Esophagus muscularis mucosa (tissue), 4 donors: ENCODE data around the gene RNF180. TPM values are rescaled to one million over a fixed set of nuclear protein-coding genes. Genes with fewer than 3 reads are reported as not detected.

ENCODE experiments used
- DNase-seq: peaks from one replicate; pipeline ENCODE4 v3.0.0-alpha.2; 2017; ENCODE audit errors: extremely low spot score
- H3K27ac ChIP-seq, 4 donors: fragments of 200-600 bp; sonication (generic); replicated peaks in 1 of 4; 1 replicate in 3 of 4; 2 replicates in 1 of 4; pipeline ENCODE4 v1.5.1; 2016 to 2019; ENCODE audit warnings: mild to moderate bottlenecking in 1 of 4
- H3K27me3 ChIP-seq, 4 donors: fragments of 200-600 bp; sonication (generic); one replicate each; pipeline versions ENCODE4 v1.5.1 to v1.6.0; 2016 to 2019
- H3K36me3 ChIP-seq, 4 donors: fragments of 200-600 bp; sonication (generic); one replicate each; pipeline ENCODE4 v1.5.1; 2016 to 2019
- H3K4me1 ChIP-seq, 4 donors: fragments of 200-600 bp; sonication (generic); one replicate each; pipeline ENCODE4 v1.5.1; 2016 to 2019
- H3K4me3 ChIP-seq, 4 donors: fragments of 200-600 bp; sonication (generic); 1 replicate in 2 of 4; 2 replicates in 2 of 4; pipeline ENCODE4 v1.5.1; 2016 to 2019; ENCODE audit warnings: mild to moderate bottlenecking in 4 of 4, moderate library complexity in 1 of 4
- H3K9me3 ChIP-seq, 4 donors: fragments of 200-600 bp; sonication (generic); 1 replicate in 3 of 4; 2 replicates in 1 of 4; pipeline ENCODE4 v1.5.1; 2016 to 2019
- CTCF ChIP-seq, 3 experiments: fragments of 200-600 bp in 2 of 3; fragments of 450-650 bp in 1 of 3; sonication (generic) in 2 of 3; IDR thresholded peaks; one replicate each; pipeline ENCODE4 v1.5.1; 2017 to 2019; ENCODE audit warnings: antibody characterized with exemption in 3 of 3, mild to moderate bottlenecking in 2 of 3, moderate library complexity in 1 of 3
- EP300 ChIP-seq: sonication (generic); formaldehyde crosslinking; IDR thresholded peaks from one replicate; pipeline ENCODE4 v1.6.1; 2017; ENCODE audit warnings: antibody characterized with exemption
- POLR2A ChIP-seq: fragments of 450-650 bp; IDR thresholded peaks from one replicate; pipeline ENCODE4 v1.6.1; 2017; ENCODE audit warnings: antibody characterized with exemption, moderate library complexity, mild to moderate bottlenecking, low read depth
- POLR2AphosphoS5 ChIP-seq, 2 donors: sonication (generic); formaldehyde crosslinking; IDR thresholded peaks; one replicate each; pipeline ENCODE4 v1.6.1; 2017; ENCODE audit warnings: antibody characterized with exemption in 2 of 2
- WGBS: methylation state at CpG from one replicate; pipeline ENCODE4 v1.1.5; 2018; 5-methylcytosine and 5-hydroxymethylcytosine counted together
- intact Hi-C: fragments of 100-400 bp; cut with DNase I; formaldehyde crosslinking; loops from one replicate; pipeline ENCODE4 v1.15.1; 2023
- total RNA-seq, 4 donors: library from RNA; depleted of rRNA; stranded (reverse); fragments of >200 nt; gene quantifications; one replicate each; pipeline versions ENCODE4 v1.1.0 to v1.2.1, GENCODE V29; 2016

The RNF180 gene
- total RNA-seq, 4 donors from 2014 or later, result 17.9 to 22.4 (median 21.0) TPM

GRCh38 chr5:64181440-64181839, 15.8 kb downstream of the RNF180 start:
- Histone ChIP-seq H3K36me3 (no peaks in the 10 kb centered on the region), H3K27ac (peak overlapping the region in 1 of 4 donors; percentile 4), H3K27me3 (no peaks in the 10 kb centered on the region), H3K4me1 (peaks cover 0 to 28% (median 13%) of the 10 kb centered on the region in 4 donors), H3K9me3 (no peaks in the 10 kb centered on the region), H3K4me3 (no peak overlapping the region)
- no peak for DNase-seq
- 91% methylated on average over 2 of the region's 2 CpGs for WGBS
- intact Hi-C loops, result no loop called here
- no peak for TF ChIP-seq POLR2A
- TF ChIP-seq CTCF (IDR thresholded peaks at IDR 0.05), result no peak
- TF ChIP-seq EP300, result no peak
- no peak for TF ChIP-seq POLR2AphosphoS5 (IDR thresholded peaks at IDR 0.05)

- TF ChIP-seq POLR2AphosphoS5 (IDR thresholded peaks at IDR 0.05), result no peak
- no peak for TF ChIP-seq POLR2A
- TF ChIP-seq CTCF (IDR thresholded peaks at IDR 0.05), result no peak
- TF ChIP-seq EP300, result no peak
- WGBS, result 100% methylated on average over 1 of the region's 1 CpG
Observed at GRCh38 chr5:64183956-64184355, 18.3 kb downstream of the RNF180 start.

GRCh38 chr5:64184832-64185231, 19.2 kb downstream of the RNF180 start:
- no peak for DNase-seq
- WGBS, result 55% methylated on average over 1 of the region's 1 CpG
- intact Hi-C loops, result no loop called here
- TF ChIP-seq POLR2AphosphoS5 (IDR thresholded peaks at IDR 0.05) (no peak), CTCF (IDR thresholded peaks at IDR 0.05) (no peak), EP300 (no peak), POLR2A (no peak)
- Histone ChIP-seq H3K4me3 (no peak overlapping the region), H3K27ac (no peak overlapping the region), H3K4me1 (peaks cover 7 to 29% (median 18%) of the 10 kb centered on the region in 4 donors), H3K36me3 (no peaks in the 10 kb centered on the region), H3K9me3 (no peaks in the 10 kb centered on the region), H3K27me3 (no peaks in the 10 kb centered on the region)

More at GRCh38 chr5:64183956-64184355, 18.3 kb downstream of the RNF180 start:
- H3K9me3 ChIP-seq, result no peaks in the 10 kb centered on the region
- no peak for DNase-seq
- H3K27me3 ChIP-seq, result no peaks in the 10 kb centered on the region
- H3K36me3 ChIP-seq, result no peaks in the 10 kb centered on the region
- H3K4me3 ChIP-seq, result no peak overlapping the region
- H3K27ac ChIP-seq, result no peak overlapping the region
- peaks cover 0 to 28% (median 13%) of the 10 kb centered on the region in 4 donors for H3K4me1 ChIP-seq
- intact Hi-C loops, result no loop called here

GRCh38 chr5:64188776-64189175, 23.1 kb downstream of the RNF180 start:
- no peaks in the 10 kb centered on the region for H3K9me3 ChIP-seq
- no peak for DNase-seq
- TF ChIP-seq EP300 (no peak), POLR2A (no peak), POLR2AphosphoS5 (IDR thresholded peaks at IDR 0.05) (no peak), CTCF (IDR thresholded peaks at IDR 0.05) (no peak)
- WGBS, result 91% methylated on average over 1 of the region's 1 CpG
- H3K27ac ChIP-seq, result no peak overlapping the region
- no peak overlapping the region for H3K4me3 ChIP-seq
- peaks cover 16 to 32% (median 24%) of the 10 kb centered on the region in 4 donors for H3K4me1 ChIP-seq
- intact Hi-C loops, result no loop called here
- no peaks in the 10 kb centered on the region for H3K36me3 ChIP-seq
- H3K27me3 ChIP-seq, result no peaks in the 10 kb centered on the region

- 58% methylated on average over 2 of the region's 2 CpGs for WGBS
Observed at GRCh38 chr5:64190562-64191306, 25.1 kb downstream of the RNF180 start.

More at GRCh38 chr5:64190562-64191306, 25.1 kb downstream of the RNF180 start:
- Histone ChIP-seq H3K27ac (no peak overlapping the region), H3K27me3 (no peaks in the 10 kb centered on the region), H3K9me3 (no peaks in the 10 kb centered on the region), H3K4me3 (no peak overlapping the region), H3K36me3 (no peaks in the 10 kb centered on the region), H3K4me1 (peaks cover 16 to 24% (median 21%) of the 10 kb centered on the region in 4 donors)
- DNase-seq, result no peak
- TF ChIP-seq CTCF (IDR thresholded peaks at IDR 0.05) (no peak), POLR2AphosphoS5 (IDR thresholded peaks at IDR 0.05) (no peak), EP300 (no peak), POLR2A (no peak)
- intact Hi-C loops, result no loop called here
